WTC11 (cell line): ENCODE results near the gene NBEA. TPM values are rescaled to one million over a fixed set of nuclear protein-coding genes. Genes with fewer than 3 reads are reported as not detected.

Experiments
- ATAC-seq: fragments of 200-7000 bp; cut with Tn5 transposase; 2 replicates; pipeline ENCODE4 v1.10.0; 2021; ENCODE audit warnings: mild to moderate bottlenecking, moderate library complexity
- CTCF ChIA-PET: fragments of 300-600 bp; sonication (Branson Sonifier 250); formaldehyde crosslinking; loops from one replicate; lab custom pipeline; 2021; ENCODE audit warnings: antibody characterized with exemption; lab: Charles Lee
- POLR2A ChIA-PET: fragments of 350-600 bp; sonication (Branson Sonifier 250); formaldehyde crosslinking; loops from one replicate; lab custom pipeline; 2021; ENCODE audit warnings: antibody characterized with exemption; lab: Charles Lee
- DNase-seq: peaks from one replicate; pipeline ENCODE4 v3.0.0; 2021; ENCODE audit warnings: low spot score
- H3K27ac Mint-ChIP-seq: 2 replicates; pipeline ENCODE4 v1.8.0; 2021; ENCODE audit warnings: mixed read lengths
- H3K27me3 Mint-ChIP-seq: 2 replicates; pipeline ENCODE4 v1.8.0; 2021; ENCODE audit warnings: low read depth, mild to moderate bottlenecking, moderate library complexity, mixed read lengths
- H3K36me3 Mint-ChIP-seq: 2 replicates; pipeline ENCODE4 v1.8.0; 2021; ENCODE audit warnings: mixed read lengths
- H3K4me1 Mint-ChIP-seq: 2 replicates; pipeline ENCODE4 v1.8.0; 2022; ENCODE audit warnings: mixed read lengths
- H3K4me3 Mint-ChIP-seq: 2 replicates; pipeline ENCODE4 v1.8.0; 2021; ENCODE audit warnings: mild to moderate bottlenecking, moderate library complexity, mixed read lengths
- H3K9me3 Mint-ChIP-seq: 2 replicates; pipeline ENCODE4 v1.8.0; 2021; ENCODE audit warnings: mixed read lengths
- ATF6 ChIP-seq: sonication (generic); formaldehyde crosslinking; IDR thresholded peaks from 2 replicates; pipeline ENCODE4 v1.8.1; 2023; ENCODE audit warnings: mild to moderate bottlenecking, missing genetic modification reagents
- CBFB ChIP-seq: sonication (generic); formaldehyde crosslinking; IDR thresholded peaks from 2 replicates; pipeline ENCODE4 v1.8.1; 2022; ENCODE audit warnings: mild to moderate bottlenecking, low read depth, missing genetic modification reagents
- E2F5 ChIP-seq: sonication (generic); formaldehyde crosslinking; IDR thresholded peaks from 2 replicates; pipeline ENCODE4 v1.8.1; 2022; ENCODE audit warnings: mild to moderate bottlenecking, moderate library complexity, missing genetic modification reagents
- ELF4 ChIP-seq: sonication (generic); formaldehyde crosslinking; IDR thresholded peaks from 2 replicates; pipeline ENCODE4 v1.8.1; 2022; ENCODE audit warnings: low read depth, mild to moderate bottlenecking, moderate library complexity, missing genetic modification reagents
- FOXK1 ChIP-seq: sonication (generic); formaldehyde crosslinking; IDR thresholded peaks from 2 replicates; pipeline ENCODE4 v1.8.0; 2022; ENCODE audit warnings: mild to moderate bottlenecking, moderate library complexity, missing genetic modification reagents
- KAT7 ChIP-seq: sonication (generic); formaldehyde crosslinking; IDR thresholded peaks from 2 replicates; pipeline ENCODE4 v1.8.1; 2023; ENCODE audit warnings: missing genetic modification reagents, mild to moderate bottlenecking, borderline replicate concordance
- PREB ChIP-seq: sonication (generic); formaldehyde crosslinking; IDR thresholded peaks from 2 replicates; pipeline ENCODE4 v1.8.1; 2022; ENCODE audit warnings: mild to moderate bottlenecking, missing genetic modification reagents, moderate library complexity, borderline replicate concordance
- RORB ChIP-seq: fragments of 250-450 bp; sonication (Bioruptor Pico); IDR thresholded peaks from 2 replicates; pipeline ENCODE4 v1.9.0; 2021; ENCODE audit warnings: mild to moderate bottlenecking
- SMAD3 ChIP-seq: sonication (generic); formaldehyde crosslinking; IDR thresholded peaks from 2 replicates; pipeline ENCODE4 v1.8.0; 2022; ENCODE audit warnings: missing genetic modification reagents, mild to moderate bottlenecking, borderline replicate concordance
- SP1 ChIP-seq: sonication (generic); formaldehyde crosslinking; conservative IDR thresholded peaks from 2 replicates; pipeline ENCODE4 v1.8.1; 2022; ENCODE audit warnings: missing genetic modification reagents
- total RNA-seq: library from RNA; stranded (reverse); gene quantifications from 3 replicates; pipeline ENCODE4 v1.2.3, GENCODE V29; 2021
- TF ChIP-seq, protein P1 (sequence below): sonication (generic); formaldehyde crosslinking; conservative IDR thresholded peaks from 2 replicates; pipeline ENCODE4 v1.8.1; 2022; ENCODE audit warnings: mild to moderate bottlenecking, missing genetic modification reagents
- TF ChIP-seq, protein P2 (sequence below): sonication (generic); formaldehyde crosslinking; IDR thresholded peaks from 2 replicates; pipeline ENCODE4 v1.8.1; 2023; ENCODE audit warnings: mild to moderate bottlenecking, missing genetic modification reagents
- TF ChIP-seq, protein P3 (sequence below): fragments of 250-450 bp; sonication (Bioruptor Pico); IDR thresholded peaks from 2 replicates; pipeline ENCODE4 v2.1.2; 2022; ENCODE audit warnings: mild to moderate bottlenecking, moderate library complexity
- TF ChIP-seq, protein P4 (sequence below): sonication (generic); formaldehyde crosslinking; IDR thresholded peaks from 2 replicates; pipeline ENCODE4 v1.8.0; 2022; ENCODE audit warnings: missing genetic modification reagents
- TF ChIP-seq, protein P5 (sequence below): fragments of 250-450 bp; sonication (Bioruptor Pico); IDR thresholded peaks from 2 replicates; pipeline ENCODE4 v1.9.0; 2021; ENCODE audit warnings: mild to moderate bottlenecking

The NBEA gene
- total RNA-seq, 1 experiment from 2014 or later = 20.9 TPM

GRCh38 chr13:35617420-35617819 is 675.4 kb downstream of the NBEA start:
- ChIA-PET CTCF (no interaction called here), POLR2A (no interaction called here)
- no peaks in the 10 kb centered on the region for H3K27me3 Mint-ChIP-seq
- DNase-seq = no peak
- no peak for ATAC-seq
- peaks cover 13% of the 10 kb centered on the region for H3K4me1 Mint-ChIP-seq
- no peaks in the 10 kb centered on the region for H3K36me3 Mint-ChIP-seq
- TF ChIP-seq, protein P1, sequence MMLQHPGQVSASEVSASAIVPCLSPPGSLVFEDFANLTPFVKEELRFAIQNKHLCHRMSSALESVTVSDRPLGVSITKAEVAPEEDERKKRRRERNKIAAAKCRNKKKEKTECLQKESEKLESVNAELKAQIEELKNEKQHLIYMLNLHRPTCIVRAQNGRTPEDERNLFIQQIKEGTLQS = no peak
- TF ChIP-seq KAT7 (no peak), FOXK1 (CRISPR knock-in tag) (no peak), SP1 (CRISPR knock-in tag) (no peak), RORB (no peak), CBFB (no peak), ATF6 (CRISPR knock-in tag) (no peak), PREB (CRISPR knock-in tag) (no peak), SMAD3 (CRISPR knock-in tag) (no peak), ELF4 (CRISPR knock-in tag) (no peak), E2F5 (no peak)
- TF ChIP-seq, protein P2, sequence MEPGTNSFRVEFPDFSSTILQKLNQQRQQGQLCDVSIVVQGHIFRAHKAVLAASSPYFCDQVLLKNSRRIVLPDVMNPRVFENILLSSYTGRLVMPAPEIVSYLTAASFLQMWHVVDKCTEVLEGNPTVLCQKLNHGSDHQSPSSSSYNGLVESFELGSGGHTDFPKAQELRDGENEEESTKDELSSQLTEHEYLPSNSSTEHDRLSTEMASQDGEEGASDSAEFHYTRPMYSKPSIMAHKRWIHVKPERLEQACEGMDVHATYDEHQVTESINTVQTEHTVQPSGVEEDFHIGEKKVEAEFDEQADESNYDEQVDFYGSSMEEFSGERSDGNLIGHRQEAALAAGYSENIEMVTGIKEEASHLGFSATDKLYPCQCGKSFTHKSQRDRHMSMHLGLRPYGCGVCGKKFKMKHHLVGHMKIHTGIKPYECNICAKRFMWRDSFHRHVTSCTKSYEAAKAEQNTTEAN = no peak
- TF ChIP-seq, protein P3, sequence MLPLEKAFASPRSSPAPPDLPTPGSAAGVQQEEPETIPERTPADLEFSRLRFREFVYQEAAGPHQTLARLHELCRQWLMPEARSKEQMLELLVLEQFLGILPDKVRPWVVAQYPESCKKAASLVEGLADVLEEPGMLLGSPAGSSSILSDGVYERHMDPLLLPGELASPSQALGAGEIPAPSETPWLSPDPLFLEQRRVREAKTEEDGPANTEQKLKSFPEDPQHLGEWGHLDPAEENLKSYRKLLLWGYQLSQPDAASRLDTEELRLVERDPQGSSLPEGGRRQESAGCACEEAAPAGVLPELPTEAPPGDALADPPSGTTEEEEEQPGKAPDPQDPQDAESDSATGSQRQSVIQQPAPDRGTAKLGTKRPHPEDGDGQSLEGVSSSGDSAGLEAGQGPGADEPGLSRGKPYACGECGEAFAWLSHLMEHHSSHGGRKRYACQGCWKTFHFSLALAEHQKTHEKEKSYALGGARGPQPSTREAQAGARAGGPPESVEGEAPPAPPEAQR = no peak
- TF ChIP-seq, protein P4, sequence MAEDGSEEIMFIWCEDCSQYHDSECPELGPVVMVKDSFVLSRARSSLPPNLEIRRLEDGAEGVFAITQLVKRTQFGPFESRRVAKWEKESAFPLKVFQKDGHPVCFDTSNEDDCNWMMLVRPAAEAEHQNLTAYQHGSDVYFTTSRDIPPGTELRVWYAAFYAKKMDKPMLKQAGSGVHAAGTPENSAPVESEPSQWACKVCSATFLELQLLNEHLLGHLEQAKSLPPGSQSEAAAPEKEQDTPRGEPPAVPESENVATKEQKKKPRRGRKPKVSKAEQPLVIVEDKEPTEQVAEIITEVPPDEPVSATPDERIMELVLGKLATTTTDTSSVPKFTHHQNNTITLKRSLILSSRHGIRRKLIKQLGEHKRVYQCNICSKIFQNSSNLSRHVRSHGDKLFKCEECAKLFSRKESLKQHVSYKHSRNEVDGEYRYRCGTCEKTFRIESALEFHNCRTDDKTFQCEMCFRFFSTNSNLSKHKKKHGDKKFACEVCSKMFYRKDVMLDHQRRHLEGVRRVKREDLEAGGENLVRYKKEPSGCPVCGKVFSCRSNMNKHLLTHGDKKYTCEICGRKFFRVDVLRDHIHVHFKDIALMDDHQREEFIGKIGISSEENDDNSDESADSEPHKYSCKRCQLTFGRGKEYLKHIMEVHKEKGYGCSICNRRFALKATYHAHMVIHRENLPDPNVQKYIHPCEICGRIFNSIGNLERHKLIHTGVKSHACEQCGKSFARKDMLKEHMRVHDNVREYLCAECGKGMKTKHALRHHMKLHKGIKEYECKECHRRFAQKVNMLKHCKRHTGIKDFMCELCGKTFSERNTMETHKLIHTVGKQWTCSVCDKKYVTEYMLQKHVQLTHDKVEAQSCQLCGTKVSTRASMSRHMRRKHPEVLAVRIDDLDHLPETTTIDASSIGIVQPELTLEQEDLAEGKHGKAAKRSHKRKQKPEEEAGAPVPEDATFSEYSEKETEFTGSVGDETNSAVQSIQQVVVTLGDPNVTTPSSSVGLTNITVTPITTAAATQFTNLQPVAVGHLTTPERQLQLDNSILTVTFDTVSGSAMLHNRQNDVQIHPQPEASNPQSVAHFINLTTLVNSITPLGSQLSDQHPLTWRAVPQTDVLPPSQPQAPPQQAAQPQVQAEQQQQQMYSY = no peak
- TF ChIP-seq, protein P5, sequence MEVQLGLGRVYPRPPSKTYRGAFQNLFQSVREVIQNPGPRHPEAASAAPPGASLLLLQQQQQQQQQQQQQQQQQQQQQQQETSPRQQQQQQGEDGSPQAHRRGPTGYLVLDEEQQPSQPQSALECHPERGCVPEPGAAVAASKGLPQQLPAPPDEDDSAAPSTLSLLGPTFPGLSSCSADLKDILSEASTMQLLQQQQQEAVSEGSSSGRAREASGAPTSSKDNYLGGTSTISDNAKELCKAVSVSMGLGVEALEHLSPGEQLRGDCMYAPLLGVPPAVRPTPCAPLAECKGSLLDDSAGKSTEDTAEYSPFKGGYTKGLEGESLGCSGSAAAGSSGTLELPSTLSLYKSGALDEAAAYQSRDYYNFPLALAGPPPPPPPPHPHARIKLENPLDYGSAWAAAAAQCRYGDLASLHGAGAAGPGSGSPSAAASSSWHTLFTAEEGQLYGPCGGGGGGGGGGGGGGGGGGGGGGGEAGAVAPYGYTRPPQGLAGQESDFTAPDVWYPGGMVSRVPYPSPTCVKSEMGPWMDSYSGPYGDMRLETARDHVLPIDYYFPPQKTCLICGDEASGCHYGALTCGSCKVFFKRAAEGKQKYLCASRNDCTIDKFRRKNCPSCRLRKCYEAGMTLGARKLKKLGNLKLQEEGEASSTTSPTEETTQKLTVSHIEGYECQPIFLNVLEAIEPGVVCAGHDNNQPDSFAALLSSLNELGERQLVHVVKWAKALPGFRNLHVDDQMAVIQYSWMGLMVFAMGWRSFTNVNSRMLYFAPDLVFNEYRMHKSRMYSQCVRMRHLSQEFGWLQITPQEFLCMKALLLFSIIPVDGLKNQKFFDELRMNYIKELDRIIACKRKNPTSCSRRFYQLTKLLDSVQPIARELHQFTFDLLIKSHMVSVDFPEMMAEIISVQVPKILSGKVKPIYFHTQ (CRISPR knock-in tag) = no peak
- no peak overlapping the region for H3K27ac Mint-ChIP-seq
- no peaks in the 10 kb centered on the region for H3K9me3 Mint-ChIP-seq
- no peak overlapping the region for H3K4me3 Mint-ChIP-seq
